Embryonic facial prominence (tissue), 1 donor: ENCODE results near the gene BICD1.

Experiments used
- DNase-seq: peaks from one replicate; pipeline ENCODE4 v3.0.0-alpha.2; 2016; ENCODE audit errors: extremely low spot score

BICD1 gene

GRCh38 chr12:32281098-32281497, 174.5 kb downstream of the BICD1 start:
- DNase-seq: no peak

- no peak for DNase-seq
Measured at GRCh38 chr12:32284561-32284960, 177.9 kb downstream of the BICD1 start.

- no peak for DNase-seq
Measured at GRCh38 chr12:32285021-32285420, 178.4 kb downstream of the BICD1 start.

- DNase-seq: no peak
Measured at GRCh38 chr12:32285489-32285888, 178.8 kb downstream of the BICD1 start.

- no peak for DNase-seq
Measured at GRCh38 chr12:32290411-32290810, 183.8 kb downstream of the BICD1 start.

- DNase-seq: no peak
Measured at GRCh38 chr12:32292151-32292550, 185.5 kb downstream of the BICD1 start.

GRCh38 chr12:32293808-32294419, 187.3 kb downstream of the BICD1 start:
- DNase-seq: no peak

GRCh38 chr12:32296567-32296966, 189.9 kb downstream of the BICD1 start:
- no peak for DNase-seq

GRCh38 chr12:32298917-32299316, 192.3 kb downstream of the BICD1 start:
- no peak for DNase-seq

GRCh38 chr12:32301216-32301615, 194.6 kb downstream of the BICD1 start:
- no peak for DNase-seq

GRCh38 chr12:32302218-32303173, 195.8 kb downstream of the BICD1 start:
- DNase-seq: no peak

- DNase-seq: no peak
Measured at GRCh38 chr12:32303174-32303549, 196.5 kb downstream of the BICD1 start.

- DNase-seq: no peak
Measured at GRCh38 chr12:32305163-32305562, 198.5 kb downstream of the BICD1 start.

- no peak for DNase-seq
Measured at GRCh38 chr12:32307326-32307725, 200.7 kb downstream of the BICD1 start.

- DNase-seq: no peak
Measured at GRCh38 chr12:32309811-32310736, 203.4 kb downstream of the BICD1 start.

- DNase-seq: peak; percentile 57
Measured at GRCh38 chr12:32312049-32312670, 205.5 kb downstream of the BICD1 start.

- DNase-seq: no peak
Measured at GRCh38 chr12:32322354-32322753, 215.7 kb downstream of the BICD1 start.

- no peak for DNase-seq
Measured at GRCh38 chr12:32331133-32331532, 224.5 kb downstream of the BICD1 start.

GRCh38 chr12:32332446-32332845, 225.8 kb downstream of the BICD1 start:
- DNase-seq: no peak

- no peak for DNase-seq
Measured at GRCh38 chr12:32334371-32334777, 227.7 kb downstream of the BICD1 start.

- no peak for DNase-seq
Measured at GRCh38 chr12:32336261-32336660, 229.6 kb downstream of the BICD1 start.

GRCh38 chr12:32343496-32343895, 236.8 kb downstream of the BICD1 start:
- DNase-seq: no peak
